Pulmonary artery endothelial cell (primary cell): ENCODE results near the gene ATG9A. TPM values are rescaled to one million over a fixed set of nuclear protein-coding genes. Genes with fewer than 3 reads are reported as not detected.

ENCODE experiments used
- DNase-seq: peaks from one replicate; pipeline ENCODE4 v3.0.0-alpha.2; 2011; ENCODE audit warnings: low read depth, low spot score
- total RNA-seq: library from RNA; depleted of rRNA; stranded (reverse); fragments of >200 nt; gene quantifications from 2 replicates; pipeline ENCODE4 v1.2.3, GENCODE V29; 2014

ATG9A gene
- total RNA-seq, 1 donor from 2014 or later: 41.3 TPM

- DNase-seq: no peak
These were observed 5.4 kb downstream of the ATG9A start for GRCh38 chr2:219223831-219224610.

- DNase-seq: no peak
These were observed 7.4 kb downstream of the ATG9A start for GRCh38 chr2:219221957-219222518.

- DNase-seq: no peak
These were observed 8.6 kb downstream of the ATG9A start for GRCh38 chr2:219220652-219221402.

GRCh38 chr2:219219784-219220532, 9.5 kb downstream of the ATG9A start:
- DNase-seq: no peak

GRCh38 chr2:219218732-219219701, 10.4 kb downstream of the ATG9A start, which contains the start of gene ABCB6:
ABCB6 (minus strand) TSS chr2:219218958; CDS start chr2:219218673, 285 bp downstream.
- DNase-seq: peak; percentile 67

GRCh38 chr2:219218217-219218731, 11.2 kb downstream of the ATG9A start:
- no peak for DNase-seq

GRCh38 chr2:219216535-219216915, 12.9 kb downstream of the ATG9A start:
- no peak for DNase-seq

GRCh38 chr2:219215871-219216534, 13.4 kb downstream of the ATG9A start:
- DNase-seq: no peak

GRCh38 chr2:219214786-219215185, 14.7 kb downstream of the ATG9A start:
- DNase-seq: no peak

GRCh38 chr2:219214141-219214540, 15.3 kb downstream of the ATG9A start:
- no peak for DNase-seq

GRCh38 chr2:219213486-219214071, 15.9 kb downstream of the ATG9A start:
- no peak for DNase-seq

- no peak for DNase-seq
These were observed 16.4 kb downstream of the ATG9A start for GRCh38 chr2:219213026-219213415.

- no peak for DNase-seq
These were observed 18.5 kb downstream of the ATG9A start for GRCh38 chr2:219210886-219211362.

GRCh38 chr2:219210196-219210885, 19.1 kb downstream of the ATG9A start:
- no peak for DNase-seq

GRCh38 chr2:219209236-219210195, 19.9 kb downstream of the ATG9A start:
- DNase-seq: no peak

GRCh38 chr2:219207884-219208740, 21.3 kb downstream of the ATG9A start:
- DNase-seq: no peak
